Colonic mucosa (tissue), 4 donors: ENCODE results near the gene EID2B. TPM values are rescaled to one million over a fixed set of nuclear protein-coding genes. Genes with fewer than 3 reads are reported as not detected.

Experiments
- DNase-seq: peaks from one replicate; pipeline ENCODE4 v3.0.0-alpha.2; 2020
- H3K27ac ChIP-seq: fragments of 200-600 bp; one replicate; pipeline ENCODE4 v1.8.0; 2021
- H3K27me3 ChIP-seq: fragments of 200-600 bp; one replicate; pipeline ENCODE4 v1.8.0; 2021
- H3K36me3 ChIP-seq: fragments of 200-600 bp; one replicate; pipeline ENCODE4 v1.8.0; 2021
- H3K4me1 ChIP-seq: fragments of 200-600 bp; one replicate; pipeline ENCODE4 v1.8.0; 2021; ENCODE audit warnings: mild to moderate bottlenecking
- H3K4me3 ChIP-seq: fragments of 200-600 bp; one replicate; pipeline ENCODE4 v1.8.0; 2021
- H3K9ac ChIP-seq, 2 donors: one replicate each; pipeline ENCODE4 v1.7.0; 2013; ENCODE audit warnings: control low read depth in 2 of 2, low read depth in 2 of 2, low read length in 2 of 2
- H3K9me3 ChIP-seq: fragments of 200-600 bp; one replicate; pipeline ENCODE4 v1.8.0; 2021
- CTCF ChIP-seq: fragments of 200-600 bp; IDR thresholded peaks from one replicate; pipeline ENCODE4 v1.8.0; 2022; ENCODE audit warnings: antibody characterized with exemption, mild to moderate bottlenecking
- intact Hi-C: fragments of 100-400 bp; cut with DNase I; formaldehyde crosslinking; loops from one replicate; pipeline ENCODE4 v1.14.1; 2022
- total RNA-seq, 2 donors: library from RNA; stranded (reverse); fragmentation: NEBNext Ultra II Directional in 1 of 2; extraction: Animal tissue kit (Norgen Biotek cat#: 25700) in 1 of 2; gene quantifications; one replicate each; pipeline ENCODE4 v1.2.1, GENCODE V29; 2021
- donor health status: healthy.
- donor health status: DM: no; HTN: no; CAD: no.
- donor health status: DM: no; HTN: no; CAD: no.

Gene EID2B
- total RNA-seq, 2 donors from 2014 or later, result 0.22 to 0.56 TPM

DNA sequence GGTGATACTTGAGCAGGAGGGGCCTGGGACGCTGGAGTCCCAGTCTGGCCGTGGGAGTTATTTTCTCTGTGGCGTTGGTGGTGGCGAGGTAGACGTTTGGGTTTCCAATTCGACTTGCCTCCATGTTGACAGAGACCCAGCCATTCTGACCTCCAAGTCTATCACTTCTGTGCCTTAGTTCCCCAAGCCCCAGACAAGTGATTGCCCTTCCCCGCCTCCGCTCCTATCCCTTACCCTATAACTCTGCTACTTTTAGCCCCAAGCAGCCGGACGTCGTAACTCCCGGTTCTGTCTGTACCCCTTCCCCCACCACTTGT lies 51.5 kb downstream of the EID2B start:
- Histone ChIP-seq H3K27ac (no peak overlapping the region), H3K9ac (peak overlapping the region; percentile 86 to 91), H3K9me3 (no peaks in the 10 kb centered on the region), H3K36me3 (no peaks in the 10 kb centered on the region), H3K4me1 (no peaks in the 10 kb centered on the region), H3K27me3 (no peaks in the 10 kb centered on the region), H3K4me3 (peak overlapping the region; percentile 87)
- no peak for TF ChIP-seq CTCF
- DNase-seq, result no peak
- intact Hi-C loops, result no loop called here

Other genes starting within 250 kb of the EID2B start
- not detected for gene IFNL1, start 236.4 kb downstream of the EID2B start, total RNA-seq
- under 1 TPM; 0.25 to 0.29 TPM for gene LRFN1, start 212.0 kb downstream of the EID2B start, total RNA-seq
- 10 to 100 TPM in 1 of 2 donors, 1 to 10 TPM in 1; 8.7 to 12.7 TPM for gene GMFG, start 196.8 kb downstream of the EID2B start, total RNA-seq
- 10 to 100 TPM; 63.9 to 73.7 TPM for gene SAMD4B, start 190.4 kb downstream of the EID2B start, total RNA-seq
- gene PAF1, start 141.7 kb downstream of the EID2B start, total RNA-seq, result 10 to 100 TPM; 31.9 to 41.6 TPM
- 10 to 100 TPM; 22.8 to 37.5 TPM for gene MED29, start 141.5 kb downstream of the EID2B start, total RNA-seq
- 100 to 1,000 TPM; 120 to 121 TPM for gene ZFP36, start 126.0 kb downstream of the EID2B start, total RNA-seq
- 10 to 100 TPM in 1 of 2 donors, 1 to 10 TPM in 1; 8.0 to 10.4 TPM for gene PLEKHG2, start 120.2 kb downstream of the EID2B start, total RNA-seq
- 1,000 to 10,000 TPM; 1,698 to 1,720 TPM for gene RPS16, start 96.9 kb downstream of the EID2B start, total RNA-seq
- 100 to 1,000 TPM in 1 of 2 donors, 10 to 100 TPM in 1; 76.6 to 123 TPM for gene SUPT5H, start 87.3 kb downstream of the EID2B start, total RNA-seq
- 10 to 100 TPM; 45.7 to 83.9 TPM for gene TIMM50, start 52.0 kb downstream of the EID2B start, total RNA-seq
- gene DLL3, start 33.9 kb downstream of the EID2B start, total RNA-seq, result not detected
- gene SELENOV, start 17.7 kb downstream of the EID2B start, total RNA-seq, result not detected
- 10 to 100 TPM; 11.4 to 11.9 TPM for gene EID2, start 7.3 kb upstream of the EID2B start, total RNA-seq
- gene LGALS13, start 69.7 kb upstream of the EID2B start, total RNA-seq, result not detected
- not detected for gene LGALS16, start 123.1 kb upstream of the EID2B start, total RNA-seq
- gene LGALS14, start 171.6 kb upstream of the EID2B start, total RNA-seq, result not detected
- under 1 TPM in 1 of 2 donors, not detected in 1; 0.56 TPM for gene CLC, start 205.2 kb upstream of the EID2B start, total RNA-seq
- gene LEUTX, start 246.0 kb upstream of the EID2B start, total RNA-seq, result not detected